Measurements from ENCODE around the gene JAML.

Gene JAML

DNA sequence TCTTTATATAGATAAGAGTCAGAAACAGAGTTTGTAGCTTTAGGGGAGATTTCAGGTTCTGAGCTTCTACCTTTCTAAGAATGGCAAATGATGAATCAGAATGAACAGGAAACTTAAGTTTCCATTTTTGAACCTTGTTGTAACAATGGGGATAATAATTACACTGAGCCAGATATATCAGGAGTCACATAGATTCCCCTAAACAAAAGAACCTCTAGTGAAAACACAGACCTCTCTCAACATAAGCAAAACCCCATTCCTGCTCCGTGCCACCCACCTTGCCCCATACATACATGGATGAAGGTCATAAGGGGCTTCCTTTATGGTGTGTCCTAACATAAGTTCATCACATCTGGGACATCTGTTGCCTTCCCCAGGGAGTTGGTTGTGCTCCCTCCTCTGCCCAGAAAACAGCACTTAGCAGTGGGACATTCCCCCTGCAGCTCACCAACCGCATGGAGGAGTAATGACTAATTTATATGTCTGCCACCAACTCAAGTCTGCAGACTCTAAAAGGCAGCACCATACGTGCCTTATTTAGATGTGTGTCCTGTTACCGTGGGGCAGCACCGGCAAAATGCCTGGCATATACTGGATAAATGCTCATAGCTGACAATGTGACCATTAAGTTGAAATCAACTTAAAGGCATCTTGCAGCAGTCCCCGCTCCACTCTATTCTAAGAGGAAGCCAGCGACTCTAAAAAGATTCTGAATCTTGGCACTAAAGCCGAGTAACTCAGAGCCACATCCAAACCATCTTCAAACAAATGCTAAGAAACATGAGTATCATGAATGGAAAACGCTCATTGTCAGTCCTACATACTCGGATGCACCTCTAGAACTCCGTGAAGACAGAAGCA lies 8.0 kb downstream of the JAML start:
- DNase-seq (ENCODE audit: low read depth in 2 of 2), result no peak

DNA sequence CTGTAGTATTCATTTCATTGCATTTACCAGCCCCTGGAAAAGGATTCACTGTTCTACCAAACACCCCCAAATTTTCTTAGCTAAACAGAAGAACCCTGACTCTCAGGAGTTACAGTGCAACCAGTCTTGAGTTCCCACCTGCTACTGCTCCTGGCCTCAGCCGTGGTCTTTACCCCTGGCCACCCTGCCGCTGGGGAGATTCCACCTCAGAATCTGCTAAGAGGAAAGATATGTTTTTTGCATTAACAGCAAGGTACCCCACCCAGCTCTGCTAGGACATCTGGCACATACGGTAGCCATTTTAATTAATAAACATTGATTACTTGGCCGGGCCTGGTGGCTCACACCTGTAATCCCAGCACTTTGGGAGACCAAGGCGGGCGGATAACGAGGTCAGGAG lies 9.0 kb downstream of the JAML start:
- no peak for DNase-seq (ENCODE audit: low read depth in 2 of 2)

DNA sequence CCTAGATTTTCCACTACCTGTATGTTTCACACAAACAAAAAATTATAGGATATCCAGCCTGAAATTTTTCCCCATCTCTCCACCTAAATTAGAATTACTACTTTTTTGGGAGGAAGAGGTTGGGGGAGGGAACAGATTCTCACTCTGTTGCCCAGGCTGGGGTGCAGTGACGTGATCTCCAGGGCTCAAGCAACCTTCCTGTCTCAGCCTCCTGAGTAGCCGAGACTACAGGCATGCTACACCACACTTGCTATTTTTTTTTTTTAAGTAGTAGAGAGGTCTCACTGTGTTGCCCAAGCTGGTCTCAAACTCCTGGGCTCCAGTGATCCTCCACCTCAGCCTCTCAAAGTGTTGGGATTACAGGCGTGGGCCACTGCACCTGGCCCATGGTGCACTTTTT lies 9.5 kb downstream of the JAML start:
- no peak for DNase-seq (ENCODE audit: low read depth in 2 of 2)

DNA sequence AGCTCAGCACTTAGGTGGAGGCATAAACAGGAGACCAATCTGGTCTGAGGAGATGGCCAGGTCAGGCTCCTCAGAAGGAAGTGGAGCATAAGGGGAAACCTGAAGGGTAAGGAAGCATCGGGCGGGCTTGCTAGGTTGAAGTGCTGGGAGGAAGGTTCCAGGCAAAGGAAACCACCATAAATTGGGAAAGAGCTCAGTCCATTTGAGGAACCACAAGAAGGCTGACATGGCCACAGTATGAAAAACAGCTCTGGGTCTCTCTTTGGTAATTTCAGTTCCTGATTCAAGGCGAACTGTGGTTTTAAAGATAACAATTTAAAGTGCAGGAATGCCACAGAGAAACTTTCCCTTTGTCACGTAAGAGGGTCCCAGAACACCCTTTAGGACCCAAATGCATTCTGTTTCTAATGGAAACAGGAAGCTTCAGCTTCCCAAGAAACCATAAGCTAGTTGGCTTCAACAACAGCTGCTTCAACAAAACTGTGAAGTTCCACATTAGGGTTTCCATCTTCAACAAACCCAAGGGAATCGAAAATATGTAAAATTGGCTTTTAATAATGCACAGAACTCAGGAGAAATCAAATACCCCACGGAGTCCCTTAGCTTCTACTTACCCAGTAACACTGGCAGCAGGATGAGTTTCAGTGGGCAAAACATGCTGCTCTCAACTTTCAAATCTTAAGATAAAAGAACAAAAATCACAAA lies 10.4 kb downstream of the JAML start:
- DNase-seq (ENCODE audit: low read depth in 2 of 2), result no peak

DNA sequence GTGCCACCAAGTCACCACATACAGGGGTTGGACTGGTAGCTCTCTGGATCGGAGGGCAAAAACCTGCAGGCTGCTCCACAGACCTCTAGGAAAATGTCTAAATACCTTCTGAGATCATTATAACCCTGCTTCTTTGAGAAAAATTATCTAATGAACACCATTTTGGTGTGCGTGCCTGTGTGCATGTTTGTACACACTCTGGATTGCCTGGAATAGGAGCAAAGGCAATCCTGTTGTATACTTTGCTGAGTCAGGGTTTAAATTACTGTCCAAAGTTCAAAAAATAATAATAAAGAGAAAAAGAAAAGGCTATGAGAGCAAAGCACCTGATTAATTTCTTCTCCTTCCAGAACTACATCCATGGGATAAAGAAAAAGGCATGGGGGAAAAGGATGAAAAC lies 11.0 kb downstream of the JAML start:
- no peak for DNase-seq (ENCODE audit: low read depth in 2 of 2)

DNA sequence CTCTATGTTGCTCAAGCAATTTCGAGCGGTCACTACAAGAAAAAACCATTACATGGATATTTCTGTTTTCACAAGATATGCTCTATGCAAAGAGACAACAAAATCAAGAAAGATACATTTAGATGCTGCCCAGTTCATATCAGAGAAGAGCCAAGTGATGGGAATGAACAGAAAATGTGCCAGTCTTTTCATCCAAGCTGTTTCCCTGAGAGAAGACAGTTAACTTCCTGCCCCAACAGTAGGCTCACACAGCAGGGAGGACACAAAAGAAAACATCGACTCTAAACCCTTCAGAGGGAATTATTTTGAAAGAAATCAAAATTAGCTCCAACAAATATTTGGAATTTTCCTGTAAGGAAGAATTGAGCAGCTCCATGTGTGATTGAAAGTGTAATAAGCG lies 11.6 kb downstream of the JAML start:
- no peak for DNase-seq (ENCODE audit: low read depth in 2 of 2)

DNA sequence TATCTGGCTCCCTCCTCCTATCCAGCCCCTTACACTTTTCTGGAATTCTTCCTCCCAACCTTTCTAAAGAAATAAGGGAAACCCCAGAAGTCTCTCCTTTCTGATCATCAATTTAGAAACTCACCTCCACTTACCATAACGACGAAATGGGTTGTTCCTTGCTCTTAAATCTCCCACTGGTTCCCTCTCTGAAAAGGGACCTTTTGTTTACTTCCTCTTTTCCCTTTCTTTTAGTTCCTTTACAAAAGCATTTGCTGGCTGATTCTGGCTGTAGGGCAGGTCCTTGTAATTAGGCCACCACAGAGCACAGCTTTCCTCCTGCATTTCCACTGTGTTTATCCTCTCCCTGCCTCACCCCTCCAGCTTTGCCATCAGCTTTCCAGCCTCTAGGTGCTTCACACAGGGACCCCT lies 12.0 kb downstream of the JAML start:
- DNase-seq (ENCODE audit: low read depth in 2 of 2), result no peak

DNA sequence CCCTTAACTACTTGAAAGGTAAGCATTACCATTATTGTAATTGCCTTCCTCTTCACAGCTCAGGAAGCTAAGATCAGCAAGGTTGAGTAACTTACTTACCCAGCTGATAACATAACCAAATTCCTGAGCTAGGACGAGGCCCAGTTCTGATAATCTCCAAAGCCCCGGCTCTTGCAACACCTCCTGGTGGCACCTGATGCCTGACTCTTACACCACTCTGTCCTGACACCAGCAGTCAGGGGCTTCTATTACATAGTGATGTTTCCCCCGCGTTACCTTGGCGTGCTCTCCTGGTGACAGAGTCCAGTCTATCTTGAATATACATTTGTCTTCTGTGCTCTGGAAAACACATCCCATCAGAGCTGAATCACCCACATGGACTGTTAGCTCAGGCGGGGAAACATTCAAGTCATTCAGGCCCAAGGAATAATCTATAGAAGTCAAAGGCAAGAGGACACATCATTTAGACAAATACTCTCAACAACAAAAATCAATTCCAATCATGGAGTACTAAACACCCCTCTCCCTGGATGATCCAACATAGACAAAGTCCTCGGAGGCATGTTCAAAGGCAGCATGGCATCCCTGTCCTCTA lies 12.6 kb downstream of the JAML start:
- DNase-seq (ENCODE audit: low read depth in 2 of 2), result no peak

DNA sequence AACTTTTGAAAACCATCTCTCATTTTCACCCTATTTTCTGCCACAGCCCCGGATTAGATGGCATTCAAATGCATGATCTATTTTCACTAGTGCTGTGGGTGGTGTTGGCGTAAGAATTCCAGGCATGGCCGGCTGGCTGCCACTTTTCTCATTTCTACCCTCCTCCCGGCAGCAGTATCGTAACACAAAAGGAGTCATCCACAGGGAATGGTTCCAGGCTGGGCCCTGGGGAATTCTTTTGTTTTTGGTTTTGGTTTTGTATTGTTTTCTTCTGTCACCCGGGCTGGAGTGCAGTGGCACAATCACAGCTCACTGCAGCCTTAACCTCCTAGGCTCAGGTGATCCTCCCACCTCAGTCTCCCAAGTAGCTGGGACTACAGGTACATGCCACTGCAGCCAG lies 13.8 kb downstream of the JAML start:
- DNase-seq (ENCODE audit: low read depth in 2 of 2), result no peak

DNA sequence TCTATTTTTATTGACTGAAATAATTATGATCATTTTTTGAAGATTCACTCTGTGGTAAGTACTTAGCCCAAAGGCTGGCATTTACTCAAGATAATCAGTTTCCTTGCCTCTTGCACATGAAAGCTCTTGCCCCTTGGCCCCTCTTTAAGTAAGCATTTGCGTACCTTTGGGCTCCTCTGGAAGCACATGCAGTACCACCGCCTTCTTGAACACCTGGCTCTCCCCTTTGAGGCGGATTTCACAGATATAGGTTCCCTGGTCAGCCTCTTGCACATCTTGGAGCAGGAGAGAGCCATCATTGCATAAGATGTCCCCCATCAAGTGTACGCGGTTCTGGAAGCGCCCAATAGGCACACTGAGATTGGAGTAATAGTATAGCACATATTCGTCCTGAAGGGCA lies 14.5 kb downstream of the JAML start:
- DNase-seq (ENCODE audit: low read depth in 2 of 2), result no peak

DNA sequence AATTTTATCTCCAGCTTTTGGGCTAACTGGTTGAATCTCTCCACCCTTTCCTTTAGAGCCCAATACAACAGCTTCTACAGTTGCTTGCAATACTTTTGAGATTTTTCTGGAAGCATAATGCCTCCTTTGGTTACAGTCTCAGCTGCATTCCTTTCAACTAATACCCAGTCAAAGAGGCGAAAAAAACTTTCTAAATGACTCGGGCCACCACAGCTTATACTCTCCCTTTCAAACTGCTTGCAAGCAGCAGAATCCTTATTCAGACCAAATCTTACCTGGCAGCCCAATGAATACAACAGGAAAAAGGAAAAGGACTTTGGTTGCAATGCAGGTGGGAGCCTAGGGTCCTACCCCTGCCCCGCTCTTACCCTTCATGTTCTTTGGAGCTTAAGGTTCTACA lies 15.8 kb downstream of the JAML start:
- no peak for DNase-seq (ENCODE audit: low read depth in 2 of 2)

DNA sequence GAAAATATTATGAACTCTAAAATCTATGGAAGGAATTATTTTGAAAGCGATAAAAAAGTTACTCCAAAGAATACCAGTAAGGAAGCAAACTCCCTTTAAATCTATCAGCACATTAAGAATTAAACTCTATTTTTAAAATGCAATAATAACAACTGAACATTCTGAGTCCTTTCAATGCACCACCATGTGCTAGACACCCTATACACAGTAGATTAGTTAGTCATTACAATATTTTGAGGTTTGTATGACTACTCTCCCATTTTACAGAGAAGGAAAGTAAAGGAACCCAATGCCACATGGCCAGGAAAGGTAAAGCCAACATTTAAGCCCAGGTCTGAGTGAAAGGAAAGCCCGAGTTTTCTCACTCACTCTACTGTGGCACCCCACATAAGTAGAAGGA lies 17.7 kb downstream of the JAML start:
- no peak for DNase-seq (ENCODE audit: low read depth in 2 of 2)

DNA sequence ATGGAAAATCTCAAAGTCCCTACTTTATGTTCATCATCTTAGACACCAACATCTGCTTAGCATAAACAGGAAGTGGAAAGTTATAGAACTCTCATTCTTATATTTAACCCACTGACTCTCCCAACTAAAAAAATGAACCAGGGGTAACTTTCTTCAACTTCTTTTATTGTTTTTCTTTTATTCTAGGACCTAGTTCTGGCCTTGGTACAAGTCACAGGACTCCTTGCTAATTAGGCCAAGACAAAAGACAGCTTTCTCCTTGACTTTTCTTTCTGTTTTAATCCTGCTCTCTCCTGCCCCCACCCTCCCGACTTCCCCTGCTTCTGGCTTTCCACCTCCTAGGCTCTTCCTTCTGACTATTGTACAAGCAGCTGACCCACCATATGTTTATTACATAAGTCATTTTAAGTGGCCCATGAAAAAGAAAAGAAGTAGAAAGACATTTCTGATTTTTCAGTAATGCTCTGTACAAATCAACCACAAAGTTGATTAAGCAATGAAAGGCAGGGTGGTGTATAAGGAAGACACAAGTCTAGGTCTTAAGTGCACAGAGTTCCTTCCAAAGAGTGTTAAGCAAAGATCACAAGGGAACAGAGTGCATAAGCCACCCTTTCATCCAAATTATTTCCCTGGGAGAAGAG lies 18.3 kb downstream of the JAML start:
- DNase-seq (ENCODE audit: low read depth in 2 of 2), result no peak

DNA sequence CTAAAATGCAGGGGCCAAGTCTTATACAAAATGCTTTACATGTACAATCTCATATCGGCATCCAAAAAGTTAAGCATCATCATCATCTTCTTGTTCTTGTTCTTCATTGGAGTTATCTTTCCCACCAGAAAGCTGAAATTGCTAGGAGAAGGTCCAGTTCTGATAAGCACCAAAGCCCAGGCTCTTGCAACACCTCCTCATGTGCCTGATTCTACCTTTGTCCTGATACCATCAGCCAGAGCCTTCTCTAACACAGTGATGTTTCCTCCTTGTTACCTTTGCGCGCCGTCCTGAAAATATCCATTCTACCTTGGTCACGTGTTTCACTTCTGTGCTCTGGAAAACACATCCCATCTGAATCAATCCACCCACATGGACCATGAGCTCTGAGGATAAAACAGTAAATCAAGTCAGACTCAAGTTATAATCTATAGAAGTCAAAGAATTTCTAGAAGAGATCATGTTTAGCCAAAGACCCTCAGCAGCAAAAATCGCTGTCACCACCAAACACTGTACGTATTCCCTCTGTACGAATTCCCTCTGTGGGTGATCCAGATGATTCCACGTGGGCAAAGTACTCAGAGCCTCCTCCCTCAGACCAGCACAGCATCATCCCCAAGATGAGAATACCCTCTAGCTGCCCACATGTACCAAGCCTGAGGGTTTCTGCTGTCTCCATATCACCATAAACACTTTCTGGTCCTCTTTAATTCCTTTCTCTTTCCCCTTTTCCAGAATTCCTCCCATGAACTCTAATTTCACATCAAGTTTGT lies 19.0 kb downstream of the JAML start:
- no peak for DNase-seq (ENCODE audit: low read depth in 2 of 2)

DNA sequence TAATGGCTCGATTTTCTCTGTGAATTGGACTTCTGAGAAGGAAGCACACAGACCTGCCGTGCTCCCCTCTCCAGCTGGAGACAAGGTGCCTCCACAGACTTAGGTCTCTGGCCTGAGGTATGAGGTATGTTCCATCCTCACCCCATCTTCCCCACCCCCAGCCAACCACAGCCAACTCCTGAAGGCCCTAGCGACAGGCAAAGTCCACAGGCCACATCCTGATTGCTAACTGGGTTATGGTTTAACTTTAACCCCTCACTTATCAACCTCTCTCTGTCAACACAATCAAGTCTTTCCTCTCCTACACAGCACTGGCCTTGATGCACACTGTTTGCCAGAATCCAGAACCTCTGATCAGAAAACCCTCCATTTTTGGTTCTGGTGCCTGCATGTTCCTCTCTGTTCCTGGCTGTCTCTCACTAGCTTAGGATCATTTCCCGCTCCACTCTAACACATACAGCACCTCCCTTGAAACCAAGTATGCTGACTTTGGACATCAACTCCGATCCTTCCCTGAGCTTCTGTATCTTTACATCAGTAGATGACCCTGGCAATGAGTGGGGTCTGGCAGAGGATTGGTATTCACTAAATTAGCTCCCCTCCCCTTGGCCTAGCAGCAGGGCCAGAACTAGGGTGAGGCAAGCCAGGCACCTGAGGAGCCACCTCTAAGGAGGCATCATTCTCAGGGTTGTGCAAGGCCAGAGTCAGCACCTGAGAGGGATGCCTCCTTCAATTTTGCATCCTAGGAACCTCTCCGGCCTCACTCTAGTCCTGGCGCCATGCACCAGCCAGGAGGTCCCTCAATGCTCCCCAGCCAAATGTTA lies 22.0 kb downstream of the JAML start:
- peak in 1 of 2 donors; percentile 22 for DNase-seq (ENCODE audit: low read depth in 2 of 2)

DNA sequence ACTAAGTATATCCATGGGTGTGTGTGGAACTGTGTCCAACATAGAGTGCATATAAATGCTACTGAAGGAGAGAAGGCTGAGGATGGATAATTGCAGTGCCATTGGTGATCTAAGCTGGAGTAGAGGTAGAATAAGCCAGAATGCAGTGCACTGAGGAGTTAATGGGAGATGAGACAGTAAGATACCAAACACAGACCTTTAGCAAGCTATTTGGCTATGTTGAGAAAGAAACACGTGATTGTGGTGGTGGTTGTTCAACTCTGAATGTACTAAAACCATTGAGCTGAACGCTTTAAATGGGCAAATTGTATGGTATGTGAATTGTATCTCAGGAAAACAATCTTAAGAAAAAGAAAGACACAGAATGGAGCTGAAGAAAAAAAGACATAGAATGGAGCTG lies 22.8 kb downstream of the JAML start:
- no peak for DNase-seq (ENCODE audit: low read depth in 2 of 2)

DNA sequence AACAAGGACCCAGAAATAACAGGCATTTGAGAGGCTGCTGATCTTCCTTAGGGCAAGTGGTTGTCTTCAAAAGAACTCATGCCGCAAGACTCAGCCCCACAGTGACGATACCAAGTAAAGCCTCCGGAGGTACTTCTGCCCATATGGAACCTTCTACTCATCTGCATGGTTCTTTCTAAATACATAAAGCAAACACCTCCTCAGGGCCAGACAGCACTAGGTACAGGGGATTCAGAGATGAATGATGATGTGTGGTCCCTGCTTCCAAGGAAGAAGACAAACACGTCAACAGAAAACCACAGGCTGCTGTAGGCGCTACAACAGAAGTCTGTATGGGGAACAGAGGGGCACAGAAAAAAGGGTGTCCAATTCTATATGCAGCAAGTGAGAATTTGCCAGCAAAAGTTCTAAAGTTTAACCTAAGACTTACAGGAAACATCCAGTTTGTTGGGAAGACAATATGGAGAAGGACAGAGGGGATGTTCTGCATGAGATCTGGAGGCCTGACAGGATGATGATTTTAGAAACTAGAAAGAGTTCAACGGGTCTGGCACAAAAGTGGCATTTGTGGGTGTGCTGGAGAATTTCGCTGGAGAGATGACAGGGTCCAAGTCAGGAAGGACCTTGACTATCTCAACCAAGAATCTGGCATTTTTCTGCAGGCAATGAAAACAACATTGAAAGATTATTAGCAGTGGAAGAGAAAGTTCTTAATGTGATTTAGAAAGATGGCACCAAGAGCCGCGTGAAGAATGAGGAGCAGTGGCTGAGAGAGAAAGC lies 23.7 kb downstream of the JAML start:
- peak in 1 of 2 donors; percentile 22 for DNase-seq (ENCODE audit: low read depth in 2 of 2)

DNA sequence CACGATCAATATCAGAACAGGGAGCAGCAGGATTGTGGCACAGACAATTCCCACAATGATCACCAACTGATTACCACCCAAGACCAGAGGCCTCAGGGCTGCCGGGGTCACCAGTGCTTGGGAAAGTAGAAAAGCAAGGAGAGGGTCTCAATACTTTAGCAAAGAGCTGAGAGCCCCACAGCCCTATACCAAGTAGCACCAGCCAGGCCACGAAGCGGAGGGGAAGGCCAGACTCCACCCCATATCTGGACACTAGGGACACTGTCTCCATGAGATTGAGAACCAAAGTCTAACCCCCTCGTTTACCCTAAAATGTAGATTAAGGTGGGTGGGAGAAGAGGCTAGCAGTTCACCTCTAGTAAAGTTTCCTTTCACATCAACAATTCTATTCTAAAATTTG lies 24.3 kb downstream of the JAML start:
- DNase-seq (ENCODE audit: low read depth in 2 of 2), result no peak

DNA sequence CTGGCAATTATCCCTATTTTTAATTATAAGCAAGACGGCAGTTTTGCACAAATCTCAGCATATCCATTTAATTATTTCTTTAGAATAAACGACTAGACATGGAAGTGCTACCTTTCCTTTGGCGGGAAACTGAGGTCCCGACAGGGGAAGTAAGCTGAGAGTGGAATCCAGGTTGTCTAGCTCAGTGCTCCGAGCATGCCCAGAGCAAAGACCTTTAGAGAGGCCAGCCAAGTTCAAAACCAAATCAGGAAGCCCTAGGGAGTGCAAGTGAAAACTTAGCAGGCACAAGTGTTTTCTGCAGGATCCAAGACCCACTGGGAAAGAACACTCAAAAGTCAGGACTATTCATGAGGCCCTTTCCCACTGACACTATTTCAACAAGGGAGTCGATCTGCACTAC lies 25.7 kb downstream of the JAML start:
- no peak for DNase-seq (ENCODE audit: low read depth in 2 of 2)

DNA sequence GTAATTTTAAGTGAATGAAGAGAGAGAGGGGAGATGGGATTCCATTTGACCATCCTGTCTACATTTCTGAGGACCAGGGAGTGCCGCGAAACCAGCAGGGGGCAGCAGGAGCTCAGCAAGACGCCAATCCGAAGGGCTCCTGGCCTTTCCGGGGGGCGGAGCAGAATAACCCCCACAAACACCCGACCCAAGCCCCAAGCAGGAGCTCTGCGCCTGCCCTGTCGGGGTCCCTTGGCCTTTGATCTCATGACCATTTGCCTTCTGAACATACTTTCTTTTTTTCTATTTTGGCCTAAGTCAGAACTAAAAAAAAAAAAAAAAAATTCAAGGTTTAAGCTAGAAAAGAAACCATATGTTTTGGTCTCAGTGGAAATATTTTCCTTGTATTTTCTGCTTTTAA lies 26.4 kb downstream of the JAML start:
- DNase-seq (ENCODE audit: low read depth in 2 of 2), result peak; percentile 60 to 79
